ENCODE measurements around the gene DAP. TPM values are rescaled to one million over a fixed set of nuclear protein-coding genes. Genes with fewer than 3 reads are reported as not detected.
"Not testable (repeated sequence)": the region's sequence is repeated elsewhere in the genome, so short reads cannot be mapped to it uniquely, and the experiment has no call there.

Gene DAP
- total RNA-seq, 4 donors from 2014 or later: 47.8 to 57.3 (median 50.0) TPM

GRCh38 chr5:10647640-10648039 is 113.4 kb downstream of the DAP start:
- ATAC-seq (ENCODE audit: low FRiP score): no peak
- DNase-seq (ENCODE audit: low spot score): no peak
- no peak for TF ChIP-seq CTCF (IDR thresholded peaks at IDR 0.05)

GRCh38 chr5:10645671-10646070 is 115.4 kb downstream of the DAP start:
- no peak for DNase-seq (ENCODE audit: low spot score)
- no peak for ATAC-seq (ENCODE audit: low FRiP score)
- TF ChIP-seq CTCF (IDR thresholded peaks at IDR 0.05): no peak

GRCh38 chr5:10645146-10645545 is 115.9 kb downstream of the DAP start:
- no peak for TF ChIP-seq CTCF (IDR thresholded peaks at IDR 0.05)
- ATAC-seq (ENCODE audit: low FRiP score) (no peak), DNase-seq (ENCODE audit: low spot score) (no peak)

GRCh38 chr5:10644192-10644591 is 116.8 kb downstream of the DAP start:
- no peak for ATAC-seq (ENCODE audit: low FRiP score)
- TF ChIP-seq CTCF (IDR thresholded peaks at IDR 0.05): no peak
- no peak for DNase-seq (ENCODE audit: low spot score)

GRCh38 chr5:10642367-10642766 is 118.7 kb downstream of the DAP start:
- DNase-seq (ENCODE audit: low spot score): no peak
- TF ChIP-seq CTCF (IDR thresholded peaks at IDR 0.05): no peak
- ATAC-seq (ENCODE audit: low FRiP score): no peak

- ATAC-seq (ENCODE audit: low FRiP score): no peak
- no peak for TF ChIP-seq CTCF (IDR thresholded peaks at IDR 0.05)
- no peak for DNase-seq (ENCODE audit: low spot score)
Observed at GRCh38 chr5:10639846-10640368, 121.1 kb downstream of the DAP start.

- not testable (repeated sequence) for DNase-seq (ENCODE audit: low spot score); ATAC-seq (ENCODE audit: low FRiP score)
Observed at GRCh38 chr5:10638723-10639122, 122.3 kb downstream of the DAP start.

GRCh38 chr5:10637944-10638343 is 123.1 kb downstream of the DAP start:
- no peak for ATAC-seq (ENCODE audit: low FRiP score)
- DNase-seq (ENCODE audit: low spot score): no peak
- TF ChIP-seq CTCF (IDR thresholded peaks at IDR 0.05): no peak
